Panc1 (cell line): Measurements from ENCODE around the gene LETM1. TPM values are rescaled to one million over a fixed set of nuclear protein-coding genes. Genes with fewer than 3 reads are reported as not detected.

Experiments
- ATAC-seq: fragments of 200-7000 bp; cut with Tn5 transposase; 2 replicates; pipeline ENCODE4 v1.9.1; 2020; ENCODE audit warnings: mild to moderate bottlenecking, moderate library complexity
- BruUV-seq: library from RNA; stranded (reverse); fragments of 400-500 nt; replicated peaks from 2 replicates; lab custom pipeline; 2021; lab: Mats Ljungman, UMichigan
- CTCF ChIA-PET: fragments of 300-600 bp; sonication (Branson Sonifier 250); formaldehyde crosslinking; loops from one replicate; lab custom pipeline; 2022; ENCODE audit warnings: antibody characterized with exemption; lab: Charles Lee
- POLR2A ChIA-PET: fragments of 300-600 bp; sonication (Branson Sonifier 250); formaldehyde crosslinking; loops from one replicate; lab custom pipeline; 2022; ENCODE audit warnings: antibody characterized with exemption; lab: Charles Lee
- DNase-seq: peaks from one replicate; pipeline ENCODE4 v3.0.0-alpha.2; 2010; ENCODE audit warnings: low read depth, low spot score
- H3K27ac ChIP-seq: 2 replicates; pipeline ENCODE4 v1.5.1; 2011; ENCODE audit warnings: mild to moderate bottlenecking, low read length, inconsistent platforms
- H3K27me3 ChIP-seq: fragments of 200-500 bp; sonication (Bioruptor generic); 2 replicates; pipeline ENCODE4 v1.6.0; 2014; ENCODE audit warnings: low read length, inconsistent platforms; ENCODE audit not compliant: control insufficient read depth, insufficient read depth
- H3K36me3 ChIP-seq: fragments of 200-500 bp; sonication (Bioruptor generic); 2 replicates; pipeline ENCODE4 v1.5.1; 2014; ENCODE audit warnings: inconsistent platforms, mild to moderate bottlenecking, low read length, moderate library complexity; ENCODE audit not compliant: control insufficient read depth, insufficient read depth
- H3K4me1 ChIP-seq: 2 replicates; pipeline ENCODE4 v1.5.1; 2011; ENCODE audit warnings: inconsistent platforms, mild to moderate bottlenecking, low read length, moderate library complexity; ENCODE audit not compliant: control insufficient read depth, insufficient read depth
- H3K4me3 ChIP-seq, 2 experiments: 2 replicates each; pipeline ENCODE4 v1.5.1; 2011 to 2012; ENCODE audit warnings: low read depth in 2 of 2, low read length in 2 of 2, mild to moderate bottlenecking in 2 of 2, inconsistent platforms in 1 of 2, moderate library complexity in 1 of 2
- H3K9me3 ChIP-seq: fragments of 200-500 bp; sonication (Bioruptor generic); 2 replicates; pipeline ENCODE4 v1.5.1; 2014; ENCODE audit warnings: low read depth, mild to moderate bottlenecking, inconsistent platforms, low read length, moderate library complexity; ENCODE audit not compliant: control insufficient read depth, insufficient read depth
- CTCF ChIP-seq: fragments of 450-650 bp; IDR thresholded peaks from 2 replicates; pipeline ENCODE4 v1.5.1; 2017; ENCODE audit warnings: mild to moderate bottlenecking
- POLR2AphosphoS5 ChIP-seq: IDR thresholded peaks from 2 replicates; pipeline ENCODE4 v1.6.1; 2012; ENCODE audit warnings: mild to moderate bottlenecking, low read depth, low read length, moderate library complexity
- REST ChIP-seq, 2 experiments: IDR thresholded peaks; 2 replicates each; pipeline ENCODE4 v1.6.1; 2011 to 2012; ENCODE audit warnings: low read depth in 2 of 2, control low read depth in 1 of 2, low read length in 1 of 2, mild to moderate bottlenecking in 1 of 2, moderate library complexity in 1 of 2; ENCODE audit not compliant: insufficient read depth in 1 of 2
- SIN3A ChIP-seq: IDR thresholded peaks from 2 replicates; pipeline ENCODE4 v1.6.1; 2012; ENCODE audit warnings: low read depth, mild to moderate bottlenecking, low read length, moderate library complexity, borderline replicate concordance; ENCODE audit not compliant: insufficient read depth
- TCF7L2 ChIP-seq: IDR thresholded peaks from 2 replicates; pipeline ENCODE4 v1.6.1; 2011; ENCODE audit warnings: mild to moderate bottlenecking, low read depth, low read length, inconsistent platforms
- in situ Hi-C: cut with HindIII; loops from 2 replicates; pipeline ENCODE4 v1.10.0; 2016; ENCODE audit warnings: low sequenced_read_pairs, low pct_unique_long_range_greater_than_20kb
- intact Hi-C: fragments of 100-400 bp; cut with micrococcal nuclease; formaldehyde crosslinking; loops from one replicate; pipeline ENCODE4 v1.10.0; 2022; ENCODE audit not compliant: unreplicated experiment
- total RNA-seq: library from RNA; stranded (reverse); gene quantifications from one replicate; pipeline ENCODE4 v1.2.1, GENCODE V29; 2021; ENCODE audit not compliant: unreplicated experiment

The LETM1 gene
- total RNA-seq, 1 experiment from 2014 or later, result 67.6 TPM

GRCh38 chr4:1788254-1788973, 67.5 kb downstream of the LETM1 start:
- intact Hi-C loops (no loop called here), in situ Hi-C loops (no loop called here)
- H3K4me1 ChIP-seq, result no peaks in the 10 kb centered on the region
- BruUV-seq, result no TSS peak
- TF ChIP-seq CTCF (no peak), SIN3A (no peak), TCF7L2 (no peak), REST (IDR thresholded peaks at IDR 0.05; ENCODE audit: insufficient read depth in 1 of 2, low read depth in 2 of 2, low read length in 1 of 2) (no peak), POLR2AphosphoS5 (no peak)
- ChIA-PET CTCF (no interaction called here), POLR2A (no interaction called here)
- no peaks in the 10 kb centered on the region for H3K27me3 ChIP-seq
- no peaks in the 10 kb centered on the region for H3K9me3 ChIP-seq
- no peak overlapping the region for H3K4me3 ChIP-seq
- ATAC-seq (no peak), DNase-seq (no peak)
- no peaks in the 10 kb centered on the region for H3K36me3 ChIP-seq
- H3K27ac ChIP-seq, result no peak overlapping the region

GRCh38 chr4:1787411-1788077, 68.4 kb downstream of the LETM1 start:
- H3K36me3 ChIP-seq, result no peaks in the 10 kb centered on the region
- no peaks in the 10 kb centered on the region for H3K4me1 ChIP-seq
- intact Hi-C loops (no loop called here), in situ Hi-C loops (no loop called here)
- ATAC-seq (no peak), DNase-seq (no peak)
- no TSS peak for BruUV-seq
- H3K27ac ChIP-seq, result no peak overlapping the region
- CTCF ChIA-PET, result no interaction called here
- TF ChIP-seq REST (IDR thresholded peaks at IDR 0.05; ENCODE audit: insufficient read depth in 1 of 2, low read depth in 2 of 2, low read length in 1 of 2) (no peak), CTCF (no peak), POLR2AphosphoS5 (no peak), SIN3A (no peak), TCF7L2 (no peak)
- H3K4me3 ChIP-seq, result no peak overlapping the region
- H3K27me3 ChIP-seq, result no peaks in the 10 kb centered on the region
- no peaks in the 10 kb centered on the region for H3K9me3 ChIP-seq
- POLR2A ChIA-PET, result no interaction called here
